KBM-7 (cell line): ENCODE results near the gene MPC1.
A peak's percentile ranks its signal among the peaks of the same experiment; 100 is the strongest.

Experiments
- DNase-seq: peaks from one replicate; pipeline ENCODE4 v3.0.0-alpha.2; 2015
- in situ Hi-C: fragments of 300-500 bp; cut with MboI; formaldehyde crosslinking; loops from 2 replicates; pipeline ENCODE4 v1.14.3; 2020; ENCODE audit warnings: low sequenced_read_pairs, low pct_unique_long_range_greater_than_20kb, mixed read lengths

Gene MPC1

GRCh38 chr6:166382933-166383801, at the start of gene MPC1:
Gene MPC1 (minus strand): TSS chr6:166382940. CDS start chr6:166382876, 64 bp downstream.
- in situ Hi-C loops: no loop called here

GRCh38 chr6:166430269-166430668, 47.5 kb upstream of the MPC1 start:
- no peak for DNase-seq

More at GRCh38 chr6:166382933-166383801, at the start of gene MPC1:
- peak; percentile 97 for DNase-seq

GRCh38 chr6:166424431-166424830, 41.7 kb upstream of the MPC1 start:
- DNase-seq: no peak
- in situ Hi-C loops: no loop called here

More at GRCh38 chr6:166430269-166430668, 47.5 kb upstream of the MPC1 start:
- in situ Hi-C loops: loop anchor here (25.0 kb wide), 1 partner anchor 332 kb away; no protein-coding TSS in a partner anchor

GRCh38 chr6:166423781-166424180, 41.0 kb upstream of the MPC1 start:
- no peak for DNase-seq
- in situ Hi-C loops: no loop called here

- in situ Hi-C loops: no loop called here
Observed at GRCh38 chr6:166423051-166423745, 40.5 kb upstream of the MPC1 start.

GRCh38 chr6:166422201-166422940, 39.6 kb upstream of the MPC1 start:
- DNase-seq: no peak
- in situ Hi-C loops: no loop called here

More at GRCh38 chr6:166423051-166423745, 40.5 kb upstream of the MPC1 start:
- no peak for DNase-seq

GRCh38 chr6:166420351-166420750, 37.6 kb upstream of the MPC1 start:
- in situ Hi-C loops: no loop called here
- DNase-seq: no peak

- in situ Hi-C loops: no loop called here
- no peak for DNase-seq
Observed at GRCh38 chr6:166419717-166420116, 37.0 kb upstream of the MPC1 start.

- in situ Hi-C loops: no loop called here
- peak; percentile 26 for DNase-seq
Observed at GRCh38 chr6:166419286-166419685, 36.5 kb upstream of the MPC1 start.

GRCh38 chr6:166418691-166419143, 36.0 kb upstream of the MPC1 start:
- in situ Hi-C loops: no loop called here
- no peak for DNase-seq

GRCh38 chr6:166417285-166417691, 34.5 kb upstream of the MPC1 start:
- in situ Hi-C loops: no loop called here
- no peak for DNase-seq

GRCh38 chr6:166415833-166416347, 33.1 kb upstream of the MPC1 start:
- in situ Hi-C loops: no loop called here
- no peak for DNase-seq

- DNase-seq: no peak
- in situ Hi-C loops: no loop called here
Observed at GRCh38 chr6:166415306-166415705, 32.6 kb upstream of the MPC1 start.

GRCh38 chr6:166413491-166413951, 30.8 kb upstream of the MPC1 start:
- in situ Hi-C loops: no loop called here

GRCh38 chr6:166412911-166413384, 30.2 kb upstream of the MPC1 start:
- in situ Hi-C loops: no loop called here
- DNase-seq: no peak

More at GRCh38 chr6:166413491-166413951, 30.8 kb upstream of the MPC1 start:
- no peak for DNase-seq

GRCh38 chr6:166412156-166412910, 29.6 kb upstream of the MPC1 start:
- in situ Hi-C loops: no loop called here

GRCh38 chr6:166411721-166412151, 29.0 kb upstream of the MPC1 start:
- in situ Hi-C loops: no loop called here
- no peak for DNase-seq

More at GRCh38 chr6:166412156-166412910, 29.6 kb upstream of the MPC1 start:
- no peak for DNase-seq

- in situ Hi-C loops: no loop called here
Observed at GRCh38 chr6:166411271-166411670, 28.5 kb upstream of the MPC1 start.

More at GRCh38 chr6:166411271-166411670, 28.5 kb upstream of the MPC1 start:
- DNase-seq: no peak
